T-helper 2 cell treated with Interferon-gamma antibody and Interleukin-4, amounts not matched to agents 5 μg/mL and 100 μg/mL, for 36 hours (primary cell): ENCODE measurements around the gene SETD1A.

Experiments
- DNase-seq: peaks from one replicate; pipeline ENCODE4 v3.0.0; 2021; ENCODE audit warnings: low spot score
- H3K27ac Mint-ChIP-seq: one replicate; pipeline ENCODE4 v1.8.0; 2021; ENCODE audit warnings: mild to moderate bottlenecking, mixed read lengths
- H3K27me3 Mint-ChIP-seq: one replicate; pipeline ENCODE4 v1.8.0; 2021; ENCODE audit warnings: low read depth, mixed read lengths
- H3K36me3 Mint-ChIP-seq: one replicate; pipeline ENCODE4 v1.8.0; 2021; ENCODE audit warnings: low read depth, mixed read lengths
- H3K4me1 Mint-ChIP-seq: one replicate; pipeline ENCODE4 v1.8.0; 2021; ENCODE audit warnings: low read depth, mixed read lengths
- H3K4me3 Mint-ChIP-seq: one replicate; pipeline ENCODE4 v1.8.0; 2022; ENCODE audit warnings: mild to moderate bottlenecking, moderate library complexity, mixed read lengths
- H3K9me3 Mint-ChIP-seq: one replicate; pipeline ENCODE4 v1.8.0; 2021; ENCODE audit warnings: mixed read lengths

The SETD1A gene

GRCh38 chr16:30957456-30958174 is at the start of gene SETD1A:
TSS of gene SETD1A (plus strand) at chr16:30957754. CDS start at chr16:30958732, 978 bp downstream.
- Mint-ChIP-seq H3K36me3 (peaks cover 44% of the 10 kb centered on the region), H3K27me3 (no peaks in the 10 kb centered on the region), H3K9me3 (no peaks in the 10 kb centered on the region), H3K4me1 (peaks cover 29% of the 10 kb centered on the region), H3K27ac (peak within 1 kb of the TSS; percentile 97), H3K4me3 (peak within 1 kb of the TSS; percentile 96)
- DNase-seq: peak; percentile 95

DNA sequence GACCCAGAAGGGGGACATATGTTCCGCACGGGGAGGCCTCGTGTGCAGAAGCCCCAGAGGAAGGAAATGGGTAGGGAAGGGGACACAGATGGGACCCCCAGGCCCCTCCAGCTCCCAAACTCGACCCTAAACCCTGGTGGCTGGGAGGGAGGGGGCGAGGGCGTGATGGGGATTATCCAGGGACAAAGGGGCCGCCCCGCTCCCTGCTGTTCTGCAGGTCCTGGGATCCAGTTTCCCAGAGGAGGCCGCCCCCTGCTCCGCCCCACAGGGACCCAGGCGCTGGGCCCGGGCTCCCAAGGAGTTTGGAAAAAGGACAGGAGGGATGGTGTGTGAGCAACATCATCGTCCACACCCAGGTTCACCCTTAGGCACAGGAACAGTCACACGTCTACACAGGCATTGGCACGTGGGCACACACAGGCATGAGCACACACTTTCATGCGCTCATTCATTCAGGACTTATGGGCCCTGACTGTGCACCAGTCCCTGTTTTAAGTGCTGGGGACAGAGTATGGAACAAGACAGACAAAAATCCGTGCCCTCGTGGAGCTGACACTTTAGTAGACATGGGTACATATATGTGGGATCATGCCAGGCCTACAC is 47.0 kb upstream of the SETD1A start:
- Mint-ChIP-seq H3K27me3 (no peaks in the 10 kb centered on the region), H3K36me3 (no peaks in the 10 kb centered on the region), H3K4me3 (no peak overlapping the region), H3K9me3 (no peaks in the 10 kb centered on the region), H3K4me1 (peaks cover 5% of the 10 kb centered on the region), H3K27ac (no peak overlapping the region)
- no peak for DNase-seq

- no peaks in the 10 kb centered on the region for H3K9me3 Mint-ChIP-seq
- DNase-seq: no peak
- H3K4me1 Mint-ChIP-seq: peaks cover 1% of the 10 kb centered on the region
- no peaks in the 10 kb centered on the region for H3K27me3 Mint-ChIP-seq
- no peak overlapping the region for H3K4me3 Mint-ChIP-seq
- H3K36me3 Mint-ChIP-seq: no peaks in the 10 kb centered on the region
- no peak overlapping the region for H3K27ac Mint-ChIP-seq
Measured at GRCh38 chr16:30912794-30913412, 44.7 kb upstream of the SETD1A start.

- H3K27ac Mint-ChIP-seq: no peak overlapping the region
Measured at GRCh38 chr16:30914830-30915229, 42.7 kb upstream of the SETD1A start.

DNA sequence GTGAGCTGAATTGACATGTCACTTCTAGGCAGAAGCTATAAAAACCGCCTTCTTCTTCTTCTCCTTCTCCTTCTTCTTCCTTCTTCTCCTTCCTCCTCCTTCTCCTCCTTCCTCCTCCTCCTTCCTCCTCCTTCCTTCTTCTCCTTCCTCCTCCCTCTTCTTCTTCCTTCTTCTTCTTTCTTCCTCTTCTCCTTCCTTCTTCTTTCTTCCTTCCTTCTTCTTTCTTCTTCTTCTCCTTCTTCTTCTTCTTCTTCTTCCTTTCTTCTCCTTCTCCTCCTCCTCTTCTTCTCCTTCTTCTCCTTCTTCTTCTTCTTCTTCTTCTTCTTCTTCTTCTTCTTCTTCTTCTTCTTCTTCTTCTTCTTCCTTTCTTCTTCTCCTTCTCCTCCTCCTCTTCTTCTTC is 38.9 kb upstream of the SETD1A start:
- no peaks in the 10 kb centered on the region for H3K27me3 Mint-ChIP-seq
- peak overlapping the region; percentile 62 for H3K27ac Mint-ChIP-seq
- H3K4me1 Mint-ChIP-seq: peaks cover 11% of the 10 kb centered on the region
- no peak for DNase-seq
- H3K36me3 Mint-ChIP-seq: no peaks in the 10 kb centered on the region
- no peak overlapping the region for H3K4me3 Mint-ChIP-seq
- H3K9me3 Mint-ChIP-seq: no peaks in the 10 kb centered on the region

More at GRCh38 chr16:30914830-30915229, 42.7 kb upstream of the SETD1A start:
- no peaks in the 10 kb centered on the region for H3K9me3 Mint-ChIP-seq
- H3K4me1 Mint-ChIP-seq: no peaks in the 10 kb centered on the region
- DNase-seq: no peak
- no peaks in the 10 kb centered on the region for H3K27me3 Mint-ChIP-seq
- no peak overlapping the region for H3K4me3 Mint-ChIP-seq
- H3K36me3 Mint-ChIP-seq: no peaks in the 10 kb centered on the region

- H3K4me1 Mint-ChIP-seq: peaks cover 18% of the 10 kb centered on the region
- H3K4me3 Mint-ChIP-seq: peak overlapping the region; percentile 96
- no peaks in the 10 kb centered on the region for H3K9me3 Mint-ChIP-seq
- no peak for DNase-seq
- peaks cover under 1% of the 10 kb centered on the region for H3K36me3 Mint-ChIP-seq
- no peaks in the 10 kb centered on the region for H3K27me3 Mint-ChIP-seq
- H3K27ac Mint-ChIP-seq: peak overlapping the region; percentile 2
Measured at GRCh38 chr16:30920891-30921290, 36.7 kb upstream of the SETD1A start.

DNA sequence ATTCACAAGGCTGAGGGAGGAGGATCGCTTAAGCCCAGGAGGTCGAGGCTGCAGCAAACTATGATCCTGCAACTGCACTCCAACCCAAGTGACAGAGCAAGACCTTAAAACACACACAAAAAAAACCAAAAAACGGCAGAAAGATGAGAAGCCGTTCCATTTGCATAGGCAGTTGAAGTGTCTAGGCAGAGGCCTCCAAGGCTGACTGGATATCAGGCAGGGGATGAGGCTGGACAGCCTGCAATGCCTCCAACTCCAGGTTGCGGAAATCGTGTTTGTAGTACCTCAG is 36.2 kb upstream of the SETD1A start:
- peaks cover 4% of the 10 kb centered on the region for H3K36me3 Mint-ChIP-seq
- DNase-seq: no peak
- no peaks in the 10 kb centered on the region for H3K9me3 Mint-ChIP-seq
- H3K27me3 Mint-ChIP-seq: no peaks in the 10 kb centered on the region
- peak overlapping the region; percentile 96 for H3K4me3 Mint-ChIP-seq
- H3K4me1 Mint-ChIP-seq: peaks cover 22% of the 10 kb centered on the region
- H3K27ac Mint-ChIP-seq: peak overlapping the region; percentile 98

DNA sequence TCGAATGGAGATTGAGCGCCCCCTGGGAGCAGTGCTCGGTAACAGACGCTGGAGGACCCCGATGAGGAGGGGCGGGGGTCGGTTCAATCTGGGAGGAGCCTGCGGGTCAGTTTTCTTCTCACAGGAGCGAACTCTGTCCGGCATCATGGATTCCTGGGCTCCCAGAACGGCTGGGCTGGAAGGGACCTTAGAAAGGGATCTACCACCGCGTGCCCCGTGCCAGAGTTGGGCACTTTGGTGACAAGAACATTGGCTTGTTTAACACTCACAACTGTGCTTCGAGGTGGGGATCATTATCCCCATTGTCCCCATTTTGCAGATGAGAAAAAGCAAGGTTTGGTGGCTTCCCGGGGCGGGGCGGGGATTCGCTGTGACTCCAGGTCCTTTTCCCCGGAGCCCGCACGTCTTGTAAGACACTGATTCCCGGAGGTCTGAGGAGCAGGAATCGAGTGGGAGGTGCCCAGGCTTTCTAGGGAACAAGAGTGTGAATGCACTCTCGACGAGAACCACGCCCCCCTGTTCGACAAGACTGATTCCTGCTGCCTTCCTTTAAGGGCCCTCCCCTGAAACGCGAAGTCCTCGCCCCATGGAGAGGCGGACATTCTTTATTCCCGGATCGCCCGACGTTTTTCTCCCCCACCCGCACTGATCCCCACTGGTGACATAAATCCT is 35.7 kb upstream of the SETD1A start:
- H3K27ac Mint-ChIP-seq: peak overlapping the region; percentile 98
- H3K4me3 Mint-ChIP-seq: peak overlapping the region; percentile 96
- H3K4me1 Mint-ChIP-seq: peaks cover 25% of the 10 kb centered on the region
- H3K9me3 Mint-ChIP-seq: no peaks in the 10 kb centered on the region
- peak; percentile 78 for DNase-seq
- no peaks in the 10 kb centered on the region for H3K27me3 Mint-ChIP-seq
- peaks cover 4% of the 10 kb centered on the region for H3K36me3 Mint-ChIP-seq

- peaks cover 4% of the 10 kb centered on the region for H3K36me3 Mint-ChIP-seq
- no peaks in the 10 kb centered on the region for H3K27me3 Mint-ChIP-seq
- H3K4me3 Mint-ChIP-seq: peak overlapping the region; percentile 96
- peak overlapping the region; percentile 98 for H3K27ac Mint-ChIP-seq
- no peaks in the 10 kb centered on the region for H3K9me3 Mint-ChIP-seq
- peak; percentile 100 for DNase-seq
- peaks cover 25% of the 10 kb centered on the region for H3K4me1 Mint-ChIP-seq
Measured at GRCh38 chr16:30922420-30922959, 35.1 kb upstream of the SETD1A start.

GRCh38 chr16:30922960-30923535 is 34.5 kb upstream of the SETD1A start:
- no peaks in the 10 kb centered on the region for H3K27me3 Mint-ChIP-seq
- no peaks in the 10 kb centered on the region for H3K9me3 Mint-ChIP-seq
- DNase-seq: peak; percentile 97
- H3K4me3 Mint-ChIP-seq: peak overlapping the region; percentile 96
- peak overlapping the region; percentile 98 for H3K27ac Mint-ChIP-seq
- peaks cover 5% of the 10 kb centered on the region for H3K36me3 Mint-ChIP-seq
- peaks cover 27% of the 10 kb centered on the region for H3K4me1 Mint-ChIP-seq

GRCh38 chr16:30923554-30924075 is 33.9 kb upstream of the SETD1A start, which contains the start of gene FBXL19:
TSS of gene FBXL19 (plus strand) at chr16:30923572. CDS start at chr16:30925755, 2,183 bp downstream.
- DNase-seq: no peak
- Mint-ChIP-seq H3K4me1 (peaks cover 28% of the 10 kb centered on the region), H3K9me3 (no peaks in the 10 kb centered on the region), H3K36me3 (peaks cover 7% of the 10 kb centered on the region), H3K27me3 (no peaks in the 10 kb centered on the region), H3K27ac (peak within 1 kb of the TSS; percentile 98), H3K4me3 (peak within 1 kb of the TSS; percentile 96)

DNA sequence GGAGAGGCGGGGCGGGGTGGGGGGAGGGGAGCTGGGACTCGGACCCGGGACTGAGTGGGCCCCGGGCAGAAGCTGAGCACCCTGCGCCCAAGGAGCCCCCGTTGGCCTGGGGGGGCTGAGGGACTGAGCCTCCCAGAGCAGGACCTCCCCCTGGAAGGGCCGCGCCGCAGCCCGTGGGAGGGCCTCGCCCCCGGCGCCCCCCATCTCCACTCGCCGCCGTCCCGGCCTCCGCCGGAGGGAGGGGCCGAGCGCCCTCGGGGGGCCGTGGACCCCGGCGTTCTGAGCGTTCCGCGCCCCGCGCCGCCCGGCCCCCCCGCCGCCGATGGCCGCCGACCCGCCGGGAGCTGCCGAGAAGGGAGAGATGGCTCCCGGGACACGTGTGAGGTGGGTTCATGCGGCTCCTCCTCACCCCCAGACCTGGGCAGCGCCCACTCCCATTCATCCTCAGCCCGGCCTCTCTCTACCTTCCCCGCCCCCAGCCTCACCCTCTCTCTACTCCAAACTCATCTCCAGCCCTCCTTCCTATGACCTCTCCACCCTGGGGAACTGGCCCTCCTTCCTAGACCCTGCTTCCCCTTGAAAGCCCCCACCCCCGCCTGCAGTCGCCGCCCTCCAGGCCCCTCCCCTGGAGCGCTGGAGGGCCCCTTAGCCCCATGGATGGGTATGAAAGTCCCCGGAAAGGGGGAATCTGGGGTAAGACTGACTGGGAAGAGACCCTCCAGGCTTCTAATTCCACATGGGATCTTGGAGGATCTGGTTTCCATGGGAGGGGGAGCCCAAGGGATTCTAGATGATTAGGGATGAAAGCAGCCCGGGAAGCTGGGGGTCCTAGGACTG is 33.3 kb upstream of the SETD1A start:
- H3K4me1 Mint-ChIP-seq: peaks cover 28% of the 10 kb centered on the region
- H3K36me3 Mint-ChIP-seq: peaks cover 7% of the 10 kb centered on the region
- H3K4me3 Mint-ChIP-seq: peak overlapping the region; percentile 65
- no peak for DNase-seq
- H3K27me3 Mint-ChIP-seq: no peaks in the 10 kb centered on the region
- no peaks in the 10 kb centered on the region for H3K9me3 Mint-ChIP-seq
- peak overlapping the region; percentile 52 for H3K27ac Mint-ChIP-seq
